CD14-positive monocyte (primary cell): ENCODE measurements around the gene GLDC. TPM values are rescaled to one million over a fixed set of nuclear protein-coding genes. Genes with fewer than 3 reads are reported as not detected.
A peak's percentile ranks its signal among the peaks of the same experiment; 100 is the strongest.

Source experiments
- DNase-seq, 3 donors: peaks; one replicate each; pipeline ENCODE4 v3.0.0-alpha.2; 2011 to 2022
- H2AFZ ChIP-seq: 2 replicates; pipeline ENCODE4 v1.6.0; 2012; ENCODE audit warnings: mild to moderate bottlenecking, low read depth, low read length, inconsistent platforms; ENCODE audit not compliant: insufficient read depth, poor library complexity, severe bottlenecking
- H3K27ac ChIP-seq, 2 donors: 1 replicate in 1 of 2; 2 replicates in 1 of 2; pipeline ENCODE4 v1.5.1; 2012 to 2013; ENCODE audit warnings: low read length in 2 of 2, control low read depth in 1 of 2, inconsistent platforms in 1 of 2, low read depth in 1 of 2, mild to moderate bottlenecking in 1 of 2
- H3K27me3 ChIP-seq, 2 donors: one replicate each; pipeline versions ENCODE4 v1.6.0 to v1.6.1; 2011 to 2013; ENCODE audit warnings: low read length in 2 of 2; ENCODE audit not compliant: control insufficient read depth in 2 of 2, insufficient read depth in 2 of 2
- H3K36me3 ChIP-seq, 2 donors: replicated peaks in 1 of 2; 1 replicate in 1 of 2; 2 replicates in 1 of 2; pipeline versions ENCODE4 v1.5.1 to v1.6.1; 2012 to 2013; ENCODE audit warnings: low read length in 2 of 2, control low read depth in 1 of 2, inconsistent platforms in 1 of 2, mild to moderate bottlenecking in 1 of 2; ENCODE audit not compliant: insufficient read depth in 2 of 2, control insufficient read depth in 1 of 2
- H3K4me1 ChIP-seq, 2 donors: 1 replicate in 1 of 2; 2 replicates in 1 of 2; pipeline versions ENCODE4 v1.5.1 to v1.6.1; 2012 to 2013; ENCODE audit warnings: low read length in 2 of 2, control low read depth in 1 of 2, inconsistent platforms in 1 of 2, mild to moderate bottlenecking in 1 of 2, moderate library complexity in 1 of 2; ENCODE audit not compliant: insufficient read depth in 2 of 2, control insufficient read depth in 1 of 2
- H3K4me2 ChIP-seq: replicated peaks from 2 replicates; pipeline ENCODE3; 2012; ENCODE audit warnings: low read length, moderate library complexity, mild to moderate bottlenecking; ENCODE audit not compliant: poor library complexity, severe bottlenecking; ENCODE audit errors: extremely low read depth
- H3K4me3 ChIP-seq, 3 experiments: fragments of 200-600 bp in 1 of 3; sonication (generic) in 1 of 3; replicated peaks in 1 of 3; 1 replicate in 2 of 3; 2 replicates in 1 of 3; pipeline ENCODE4 v1.5.1; 2011 to 2013; ENCODE audit warnings: low read length in 3 of 3, mild to moderate bottlenecking in 3 of 3, control low read depth in 2 of 3, low read depth in 2 of 3, inconsistent platforms in 1 of 3, moderate library complexity in 1 of 3
- H3K79me2 ChIP-seq: 2 replicates; pipeline ENCODE4 v1.6.0; 2012; ENCODE audit warnings: mild to moderate bottlenecking, control low read depth, inconsistent platforms, low read length, moderate library complexity; ENCODE audit not compliant: insufficient read depth
- H3K9ac ChIP-seq: 2 replicates; pipeline ENCODE4 v1.6.0; 2017; ENCODE audit warnings: low read length, mild to moderate bottlenecking; ENCODE audit not compliant: insufficient read depth, poor library complexity, severe bottlenecking
- H3K9me3 ChIP-seq, 2 donors: replicated peaks in 1 of 2; 1 replicate in 1 of 2; 2 replicates in 1 of 2; pipeline versions ENCODE4 v1.5.1 to v1.6.1; 2012 to 2013; ENCODE audit warnings: low read length in 2 of 2, control low read depth in 1 of 2; ENCODE audit not compliant: control insufficient read depth in 1 of 2, insufficient read depth in 1 of 2
- H4K20me1 ChIP-seq: 2 replicates; pipeline ENCODE4 v1.6.0; 2012; ENCODE audit warnings: mild to moderate bottlenecking, low read length, control low read depth, moderate library complexity; ENCODE audit not compliant: insufficient read depth
- H3K27ac Mint-ChIP-seq, 7 donors: one replicate each; pipeline ENCODE4 v1.8.0; 2020; ENCODE audit warnings: mild to moderate bottlenecking in 7 of 7, mixed read lengths in 7 of 7, moderate library complexity in 6 of 7, inconsistent platforms in 2 of 7
- H3K27me3 Mint-ChIP-seq, 3 donors: one replicate each; pipeline ENCODE4 v1.8.0; 2021 to 2022; ENCODE audit warnings: low read depth in 3 of 3, mild to moderate bottlenecking in 3 of 3, mixed read lengths in 3 of 3, moderate library complexity in 3 of 3, inconsistent platforms in 1 of 3
- H3K36me3 Mint-ChIP-seq, 2 donors: one replicate each; pipeline ENCODE4 v1.8.0; 2020; ENCODE audit warnings: mixed read lengths in 2 of 2, inconsistent platforms in 1 of 2, mild to moderate bottlenecking in 1 of 2
- H3K4me1 Mint-ChIP-seq: one replicate; pipeline ENCODE4 v1.8.0; 2020; ENCODE audit warnings: mild to moderate bottlenecking, mixed read lengths
- H3K4me3 Mint-ChIP-seq, 2 donors: one replicate each; pipeline ENCODE4 v1.8.0; 2020; ENCODE audit warnings: mild to moderate bottlenecking in 2 of 2, mixed read lengths in 2 of 2, moderate library complexity in 1 of 2
- H3K9me3 Mint-ChIP-seq, 7 donors: one replicate each; pipeline ENCODE4 v1.8.0; 2020 to 2022; ENCODE audit warnings: mixed read lengths in 7 of 7, mild to moderate bottlenecking in 6 of 7, moderate library complexity in 6 of 7, inconsistent platforms in 2 of 7
- CTCF ChIP-seq: fragments of 200-600 bp; IDR thresholded peaks from one replicate; pipeline ENCODE4 v1.8.0; 2022; ENCODE audit warnings: antibody characterized with exemption, mild to moderate bottlenecking
- whole genome bisulfite sequencing: methylation state at CpG from one replicate; pipeline ENCODE4 v1.1.5; 2013; ENCODE audit warnings: missing lambda C conversion rate; ENCODE audit not compliant: insufficient coverage; 5-methylcytosine and 5-hydroxymethylcytosine counted together
- intact Hi-C, 2 donors: fragments of 100-400 bp; cut with micrococcal nuclease; formaldehyde crosslinking; loops; one replicate each; pipeline versions ENCODE4 v1.15.0 to v1.15.1; 2023
- polyA plus RNA-seq, 3 donors: library from polyadenylated mRNA; depleted of rRNA in 1 of 3; unstranded in 2 of 3; stranded (reverse) in 1 of 3; fragments of 300-500 nt in 2 of 3; fragments of >200 nt in 1 of 3; fragmentation: Illumina TruSeq in 2 of 3; gene quantifications; 1 replicate in 2 of 3; 2 replicates in 1 of 3; pipeline ENCODE4 v1.2.3, GENCODE V29; 2012 to 2021

GLDC gene
- polyA plus RNA-seq, 3 donors, result not detected

GRCh38 chr9:6566409-6567139 is 79.0 kb downstream of the GLDC start:
- H3K9ac ChIP-seq, result no peak overlapping the region
- Mint-ChIP-seq H3K36me3 (no peaks in the 10 kb centered on the region), H3K27me3 (peaks cover 1 to 3% (median 2%) of the 10 kb centered on the region in 3 donors), H3K27ac (peak overlapping the region in 4 of 7 donors; percentile 7 to 73 (median 20)), H3K4me3 (no peak overlapping the region), H3K4me1 (peaks cover 41% of the 10 kb centered on the region), H3K9me3 (no peaks in the 10 kb centered on the region)
- H3K4me3 ChIP-seq, result no peak overlapping the region
- peak; percentile 55 to 82 (median 68) for DNase-seq
- H3K4me1 ChIP-seq, result peaks cover 15 to 36% of the 10 kb centered on the region in 2 donors
- no peaks in the 10 kb centered on the region for H3K36me3 ChIP-seq
- H3K9me3 ChIP-seq, result no peaks in the 10 kb centered on the region
- no peak for TF ChIP-seq CTCF
- WGBS, result 45% methylated on average over 6 of the region's 10 CpGs
- no peaks in the 10 kb centered on the region for H3K79me2 ChIP-seq
- no peak overlapping the region for H3K4me2 ChIP-seq
- H3K27ac ChIP-seq, result no peak overlapping the region
- no peak overlapping the region for H2AFZ ChIP-seq
- H3K27me3 ChIP-seq, result no peaks in the 10 kb centered on the region
- no peaks in the 10 kb centered on the region for H4K20me1 ChIP-seq
- intact Hi-C loops, result loop anchor here in 1 of 2 donors (5.0 kb wide), 1 partner anchor 209 kb away; no protein-coding TSS in a partner anchor

GRCh38 chr9:6565312-6565711 is 80.2 kb downstream of the GLDC start:
- H3K36me3 Mint-ChIP-seq, result no peaks in the 10 kb centered on the region
- 97% methylated on average over 6 of the region's 8 CpGs for WGBS
- TF ChIP-seq CTCF, result no peak
- Histone ChIP-seq H3K4me1 (peaks cover 15 to 36% of the 10 kb centered on the region in 2 donors), H3K27me3 (no peaks in the 10 kb centered on the region), H3K9ac (no peak overlapping the region), H3K9me3 (no peaks in the 10 kb centered on the region), H3K4me2 (no peak overlapping the region), H3K79me2 (no peaks in the 10 kb centered on the region), H2AFZ (no peak overlapping the region), H3K36me3 (no peaks in the 10 kb centered on the region), H4K20me1 (no peaks in the 10 kb centered on the region), H3K27ac (no peak overlapping the region), H3K4me3 (no peak overlapping the region)
- H3K4me3 Mint-ChIP-seq, result no peak overlapping the region
- peaks cover 0 to 3% (median 2%) of the 10 kb centered on the region in 3 donors for H3K27me3 Mint-ChIP-seq
- H3K9me3 Mint-ChIP-seq, result no peaks in the 10 kb centered on the region
- H3K27ac Mint-ChIP-seq, result peak overlapping the region in 1 of 7 donors; percentile 28
- intact Hi-C loops, result loop anchor here in 1 of 2 donors (5.0 kb wide), 1 partner anchor 208 kb away; no protein-coding TSS in a partner anchor
- peaks cover 41% of the 10 kb centered on the region for H3K4me1 Mint-ChIP-seq
- no peak for DNase-seq
